IMR-90 (cell line): ENCODE data around the gene IQCK. TPM values are rescaled to one million over a fixed set of nuclear protein-coding genes. Genes with fewer than 3 reads are reported as not detected.

ENCODE experiments used
- ATAC-seq: fragments of 200-7000 bp; cut with Tn5 transposase; 2 replicates; pipeline ENCODE4 v1.9.1; 2020; ENCODE audit warnings: low read depth, mild to moderate bottlenecking, moderate library complexity
- BruUV-seq: library from RNA; stranded (reverse); fragments of 400-500 nt; replicated peaks from 2 replicates; lab custom pipeline; 2021; lab: Mats Ljungman, UMichigan
- CTCF ChIA-PET: fragments of 300-600 bp; formaldehyde crosslinking; extraction: SDS; loops from one replicate; lab custom pipeline; 2021; ENCODE audit warnings: antibody characterized with exemption; lab: Yijun Ruan, JAX
- POLR2A ChIA-PET: fragments of 300-600 bp; sonication (Branson Sonifier 250); formaldehyde crosslinking; loops from one replicate; lab custom pipeline; 2022; ENCODE audit warnings: antibody characterized with exemption; ENCODE audit not compliant: unreplicated experiment; lab: Charles Lee
- DNase-seq: peaks from one replicate; pipeline ENCODE4 v3.0.0; 2013
- H2AFZ ChIP-seq: replicated peaks from 2 replicates; pipeline ENCODE3; 2013; ENCODE audit warnings: low read length, mild to moderate bottlenecking; ENCODE audit not compliant: poor library complexity
- H2AK5ac ChIP-seq: 2 replicates; pipeline ENCODE4 v1.6.1; 2013; ENCODE audit warnings: low read depth, low read length, inconsistent platforms
- H2AK9ac ChIP-seq: replicated peaks from 2 replicates; pipeline ENCODE3; 2013; ENCODE audit warnings: mild to moderate bottlenecking, low read depth, low read length, moderate library complexity; ENCODE audit not compliant: poor library complexity
- H2BK120ac ChIP-seq: 2 replicates; pipeline ENCODE4 v1.6.1; 2013; ENCODE audit warnings: low read depth, low read length, inconsistent platforms
- H2BK15ac ChIP-seq: 3 replicates; pipeline ENCODE4 v1.6.1; 2013; ENCODE audit warnings: low read depth, low read length, inconsistent platforms
- H2BK20ac ChIP-seq: 2 replicates; pipeline ENCODE4 v1.6.1; 2013; ENCODE audit warnings: low read depth, mild to moderate bottlenecking, inconsistent platforms, low read length, moderate library complexity
- H2BK5ac ChIP-seq: 2 replicates; pipeline ENCODE4 v1.6.1; 2013; ENCODE audit warnings: mild to moderate bottlenecking, low read depth, low read length, inconsistent platforms; ENCODE audit not compliant: poor library complexity, severe bottlenecking
- H3K14ac ChIP-seq: replicated peaks from 2 replicates; pipeline ENCODE4 v1.6.1; 2013; ENCODE audit warnings: low read depth, low read length, inconsistent platforms
- H3K18ac ChIP-seq: 2 replicates; pipeline ENCODE4 v1.6.1; 2013; ENCODE audit warnings: low read depth, low read length, control low read depth
- H3K23ac ChIP-seq: 2 replicates; pipeline ENCODE4 v1.6.1; 2013; ENCODE audit warnings: low read depth, low read length, inconsistent platforms
- H3K27ac ChIP-seq: 2 replicates; pipeline ENCODE4 v1.5.1; 2013; ENCODE audit warnings: mild to moderate bottlenecking, control low read depth, low read length; ENCODE audit not compliant: insufficient read depth
- H3K27me3 ChIP-seq: 2 replicates; pipeline ENCODE4 v1.6.1; 2013; ENCODE audit warnings: low read length; ENCODE audit not compliant: control insufficient read depth, insufficient read depth
- H3K36me3 ChIP-seq: 2 replicates; pipeline ENCODE4 v1.6.1; 2013; ENCODE audit warnings: low read length, mixed read lengths; ENCODE audit not compliant: control insufficient read depth, insufficient read depth
- H3K4ac ChIP-seq: 2 replicates; pipeline ENCODE4 v1.6.1; 2013; ENCODE audit warnings: low read depth, low read length, inconsistent platforms
- H3K4me1 ChIP-seq: 2 replicates; pipeline ENCODE4 v1.6.1; 2013; ENCODE audit warnings: low read length, mixed read lengths; ENCODE audit not compliant: control insufficient read depth, insufficient read depth
- H3K4me2 ChIP-seq: 2 replicates; pipeline ENCODE4 v1.6.1; 2013; ENCODE audit warnings: low read depth, mild to moderate bottlenecking, control low read depth, low read length, moderate library complexity
- H3K4me3 ChIP-seq: 2 replicates; pipeline ENCODE4 v1.5.1; 2013; ENCODE audit warnings: low read depth, mild to moderate bottlenecking, control low read depth, low read length, moderate library complexity; ENCODE audit not compliant: insufficient read depth
- H3K56ac ChIP-seq: 2 replicates; pipeline ENCODE4 v1.6.1; 2013; ENCODE audit warnings: low read length, inconsistent platforms; ENCODE audit not compliant: insufficient read depth; ENCODE audit errors: extremely low read depth
- H3K79me1 ChIP-seq, 2 experiments: 2 replicates each; pipeline ENCODE4 v1.6.1; 2013; ENCODE audit warnings: low read length in 2 of 2, inconsistent platforms in 1 of 2, low read depth in 1 of 2
- H3K9ac ChIP-seq: 2 replicates; pipeline ENCODE4 v1.6.1; 2013; ENCODE audit warnings: low read depth, low read length, control low read depth
- H3K9me1 ChIP-seq: 2 replicates; pipeline ENCODE4 v1.6.1; 2013; ENCODE audit warnings: low read length, inconsistent platforms; ENCODE audit not compliant: insufficient read depth
- H3K9me3 ChIP-seq: 2 replicates; pipeline ENCODE4 v1.6.1; 2013; ENCODE audit warnings: low read length; ENCODE audit not compliant: control insufficient read depth, insufficient read depth
- H4K20me1 ChIP-seq: 2 replicates; pipeline ENCODE4 v1.6.1; 2013; ENCODE audit warnings: low read length, inconsistent platforms; ENCODE audit not compliant: insufficient read depth
- H4K5ac ChIP-seq: 2 replicates; pipeline ENCODE4 v1.6.1; 2013; ENCODE audit warnings: mild to moderate bottlenecking, low read depth, low read length, control low read depth
- H4K8ac ChIP-seq, 2 experiments: 2 replicates each; pipeline ENCODE4 v1.6.1; 2013; ENCODE audit warnings: low read depth in 2 of 2, low read length in 2 of 2, control low read depth in 1 of 2, inconsistent platforms in 1 of 2
- H4K91ac ChIP-seq: 2 replicates; pipeline ENCODE4 v1.6.1; 2013; ENCODE audit warnings: low read depth, low read length, inconsistent platforms; ENCODE audit not compliant: insufficient read depth
- BHLHE40 ChIP-seq: fragments of 150-350 bp; IDR thresholded peaks from 2 replicates; pipeline ENCODE4 v1.6.1; 2016; ENCODE audit warnings: mild to moderate bottlenecking, low read depth, low read length
- CTCF ChIP-seq: conservative IDR thresholded peaks from 2 replicates; pipeline ENCODE4 v1.5.1; 2012; ENCODE audit warnings: mild to moderate bottlenecking, low read depth, low read length, improper control_type of control experiment
- MXI1 ChIP-seq: IDR thresholded peaks from 2 replicates; pipeline ENCODE4 v1.6.1; 2012; ENCODE audit warnings: low read depth, mild to moderate bottlenecking, low read length, moderate library complexity, borderline replicate concordance
- RAD21 ChIP-seq: IDR thresholded peaks from 2 replicates; pipeline ENCODE4 v1.6.1; 2012; ENCODE audit warnings: low read length, improper control_type of control experiment
- WGBS, 2 experiments: methylation state at CpG; one replicate each; pipeline versions ENCODE4 v1.1.5 to v1.1.7; 2013; ENCODE audit warnings: missing lambda C conversion rate in 2 of 2; ENCODE audit not compliant: insufficient read length in 1 of 2; ENCODE audit errors: extremely low coverage in 2 of 2; 5-methylcytosine and 5-hydroxymethylcytosine counted together
- dilution Hi-C: fragments of 300-500 bp; cut with HindIII; formaldehyde crosslinking; loops from one replicate; pipeline ENCODE4 v1.14.3; 2018; ENCODE audit warnings: low sequenced_read_pairs; ENCODE audit not compliant: unreplicated experiment
- in situ Hi-C: fragments of 300-500 bp; cut with MboI; formaldehyde crosslinking; loops from 3 replicates; pipeline ENCODE4 v1.14.3; 2019; ENCODE audit warnings: low sequenced_read_pairs, inconsistent platforms, mixed read lengths
- intact Hi-C: fragments of 100-400 bp; cut with micrococcal nuclease; formaldehyde crosslinking; loops from 2 replicates; pipeline ENCODE4 v1.10.0; 2022
- polyA plus RNA-seq, 3 experiments: library from polyadenylated mRNA; depleted of rRNA; stranded (reverse); fragments of >200 nt; gene quantifications; 2 replicates each; pipeline ENCODE4 v1.2.3, GENCODE V29; 2012; ENCODE audit warnings: low replicate concordance in 1 of 3
- total RNA-seq: library from RNA; depleted of rRNA; stranded (reverse); fragments of >200 nt; gene quantifications from 2 replicates; pipeline ENCODE4 v1.2.3, GENCODE V29; 2012

IQCK gene
- total and polyA plus RNA-seq, 2 of the 4 experiments (the other 2 are of a cell fraction), result 4.1 to 5.4 TPM

GRCh38 chr16:19860166-19861041 lies 142.3 kb downstream of the IQCK start (continued):
- TF ChIP-seq CTCF, result no peak

DNA sequence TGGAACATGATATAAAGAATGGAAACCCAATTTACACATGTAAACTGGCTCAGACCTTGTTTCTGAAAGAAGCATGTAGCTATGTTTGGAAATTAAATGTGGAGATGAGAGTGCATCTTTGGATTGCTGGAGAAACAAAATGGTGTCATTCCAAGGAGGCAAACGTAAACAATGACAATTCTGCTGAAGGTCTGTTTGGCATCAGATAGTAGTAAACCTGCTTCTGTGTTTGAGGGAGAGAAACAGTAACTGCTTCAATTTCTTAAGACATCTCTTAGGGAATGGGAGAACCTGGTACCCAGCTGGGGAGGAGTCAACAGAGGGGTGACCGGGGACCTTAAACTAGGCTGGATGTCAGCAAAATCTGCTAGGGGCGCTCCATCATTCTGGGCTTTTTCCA lies 143.1 kb downstream of the IQCK start:
- Histone ChIP-seq H3K27ac (no peak overlapping the region), H4K5ac (no peak overlapping the region), H3K4ac (no peak overlapping the region), H2BK15ac (no peak overlapping the region), H3K36me3 (peaks cover 3% of the 10 kb centered on the region; the same call in 1 of the 2 replicates), H3K14ac (no peak overlapping the region), H2BK120ac (no peak overlapping the region), H4K91ac (no peak overlapping the region), H2AK9ac (no peak overlapping the region), H2AFZ (no peak overlapping the region), H2BK20ac (no peak overlapping the region), H3K9ac (no peak overlapping the region), H2BK5ac (no peak overlapping the region), H3K79me1 (no peaks in the 10 kb centered on the region), H3K27me3 (no peaks in the 10 kb centered on the region), H3K18ac (no peak overlapping the region), H3K9me3 (no peaks in the 10 kb centered on the region), H2AK5ac (no peak overlapping the region), H4K20me1 (no peaks in the 10 kb centered on the region), H3K23ac (no peak overlapping the region), H3K4me3 (no peak overlapping the region), H3K9me1 (peaks cover 6% of the 10 kb centered on the region; the same call in 1 of the 2 replicates), H3K56ac (no peak overlapping the region), H4K8ac (no peak overlapping the region), H3K4me2 (no peak overlapping the region), H3K4me1 (peaks cover 3% of the 10 kb centered on the region; the same call in 1 of the 2 replicates)
- TF ChIP-seq BHLHE40, result no peak
- TF ChIP-seq MXI1, result no peak
- TF ChIP-seq RAD21, result no peak
- in situ Hi-C loops (no loop called here), dilution Hi-C loops (no loop called here), intact Hi-C loops (no loop called here)
- DNase-seq (no peak), ATAC-seq (no peak)
- ChIA-PET POLR2A (no interaction called here), CTCF (interaction anchor here (0.5 kb wide), 1 partner anchor 164 kb away, joined by 3 read pairs; no protein-coding TSS in a partner anchor)
- no TSS peak for BruUV-seq
- no CpG with 5 or more reads among the region's 3 CpGs for WGBS, 2 experiments
